OCI-LY1 (cell line): ENCODE measurements around the gene BABAM2.

Experiments
- H2AFZ ChIP-seq: fragments of 200-600 bp; sonication (generic), shearing (Covaris generic); 2 replicates; pipeline ENCODE4 v1.6.0; 2014; ENCODE audit warnings: antibody characterized with exemption, mild to moderate bottlenecking, low read length
- H3F3A ChIP-seq: fragments of 200-600 bp; sonication (generic), shearing (Covaris generic); 2 replicates; pipeline ENCODE4 v1.6.0; 2014; ENCODE audit warnings: mild to moderate bottlenecking, antibody characterized with exemption, low read length, moderate library complexity; ENCODE audit not compliant: insufficient read depth
- H3K27ac ChIP-seq: fragments of 200-600 bp; sonication (generic); 2 replicates; pipeline ENCODE4 v1.5.1; 2014; ENCODE audit warnings: low read length, mixed run types, mild to moderate bottlenecking, low read depth; ENCODE audit not compliant: poor library complexity, severe bottlenecking
- H3K27me3 ChIP-seq: fragments of 200-600 bp; sonication (generic); 2 replicates; pipeline ENCODE4 v1.6.0; 2014; ENCODE audit warnings: antibody characterized with exemption, mild to moderate bottlenecking, low read length, moderate library complexity; ENCODE audit not compliant: insufficient read depth
- H3K36me3 ChIP-seq: fragments of 200-600 bp; sonication (generic); 2 replicates; pipeline ENCODE4 v1.6.1; 2014; ENCODE audit warnings: mild to moderate bottlenecking, antibody characterized with exemption, low read length, moderate library complexity, mixed read lengths; ENCODE audit not compliant: insufficient read depth
- H3K4me1 ChIP-seq: fragments of 200-600 bp; sonication (generic); 2 replicates; pipeline ENCODE4 v1.5.1; 2014; ENCODE audit warnings: mild to moderate bottlenecking, low read length, moderate library complexity; ENCODE audit not compliant: insufficient read depth, severe bottlenecking
- H3K4me2 ChIP-seq: fragments of 200-600 bp; sonication (generic), shearing (Covaris generic); 2 replicates; pipeline ENCODE4 v1.6.1; 2014; ENCODE audit warnings: low read length
- H3K4me3 ChIP-seq: fragments of 200-600 bp; sonication (generic); 2 replicates; pipeline ENCODE4 v1.5.1; 2014; ENCODE audit warnings: low read length, low read depth, mild to moderate bottlenecking, mixed read lengths; ENCODE audit not compliant: poor library complexity, severe bottlenecking
- H3K79me2 ChIP-seq: fragments of 200-600 bp; shearing (Covaris generic); 2 replicates; pipeline ENCODE4 v1.6.1; 2016; ENCODE audit warnings: mixed run types, low read length, mixed read lengths; ENCODE audit not compliant: insufficient read depth
- H3K9ac ChIP-seq: fragments of 200-600 bp; sonication (generic), shearing (Covaris generic); 2 replicates; pipeline ENCODE4 v1.6.1; 2014; ENCODE audit warnings: mild to moderate bottlenecking, low read length, mixed read lengths
- H3K9me2 ChIP-seq: fragments of 200-600 bp; sonication (generic), shearing (Covaris generic); 2 replicates; pipeline ENCODE4 v1.6.1; 2014; ENCODE audit warnings: low read depth, mild to moderate bottlenecking, low read length, mixed read lengths
- H3K9me3 ChIP-seq: fragments of 200-600 bp; shearing (Covaris generic); 2 replicates; pipeline ENCODE4 v1.6.1; 2014; ENCODE audit warnings: low read length, mixed read lengths
- H4K20me1 ChIP-seq: fragments of 200-600 bp; sonication (generic), shearing (Covaris generic); 2 replicates; pipeline ENCODE4 v1.6.0; 2016; ENCODE audit warnings: mild to moderate bottlenecking, low read length; ENCODE audit not compliant: insufficient read depth
- CTCF ChIP-seq: fragments of 200-600 bp; sonication (generic), shearing (Covaris generic); IDR thresholded peaks from 2 replicates; pipeline ENCODE4 v1.5.1; 2017; ENCODE audit warnings: mild to moderate bottlenecking, antibody characterized with exemption, low read length, moderate library complexity, mixed read lengths
- EZH2 ChIP-seq: fragments of 200-600 bp; sonication (generic), shearing (Covaris generic); IDR thresholded peaks from 2 replicates; pipeline ENCODE4 v1.8.0; 2017; ENCODE audit warnings: borderline replicate concordance, mixed run types, mild to moderate bottlenecking, antibody characterized with exemption, low read length, moderate library complexity, mixed read lengths

The BABAM2 gene

GRCh38 chr2:28352104-28352503 is 461.6 kb downstream of the BABAM2 start:
- no peaks in the 10 kb centered on the region for H3K36me3 ChIP-seq
- no peak overlapping the region for H3K4me3 ChIP-seq
- H3K27ac ChIP-seq: no peak overlapping the region
- H2AFZ ChIP-seq: no peak overlapping the region
- H3K27me3 ChIP-seq: no peaks in the 10 kb centered on the region
- H3K9me3 ChIP-seq: no peaks in the 10 kb centered on the region
- no peaks in the 10 kb centered on the region for H3K4me1 ChIP-seq
- H3K9ac ChIP-seq: no peak overlapping the region
- H3K9me2 ChIP-seq: no peaks in the 10 kb centered on the region
- no peak for TF ChIP-seq CTCF
- TF ChIP-seq EZH2: no peak
- H3K79me2 ChIP-seq: no peaks in the 10 kb centered on the region
- no peak overlapping the region for H3K4me2 ChIP-seq
- H3F3A ChIP-seq: no peaks in the 10 kb centered on the region
- H4K20me1 ChIP-seq: no peaks in the 10 kb centered on the region

GRCh38 chr2:28352610-28353195 is 462.2 kb downstream of the BABAM2 start:
- no peaks in the 10 kb centered on the region for H3F3A ChIP-seq
- H3K4me1 ChIP-seq: no peaks in the 10 kb centered on the region
- no peaks in the 10 kb centered on the region for H3K36me3 ChIP-seq
- no peaks in the 10 kb centered on the region for H3K79me2 ChIP-seq
- no peak for TF ChIP-seq CTCF
- TF ChIP-seq EZH2: no peak
- no peak overlapping the region for H3K9ac ChIP-seq
- no peaks in the 10 kb centered on the region for H3K9me2 ChIP-seq
- no peak overlapping the region for H3K4me2 ChIP-seq
- H3K27me3 ChIP-seq: no peaks in the 10 kb centered on the region
- no peaks in the 10 kb centered on the region for H3K9me3 ChIP-seq
- no peak overlapping the region for H3K27ac ChIP-seq
- no peak overlapping the region for H2AFZ ChIP-seq
- no peak overlapping the region for H3K4me3 ChIP-seq
- H4K20me1 ChIP-seq: no peaks in the 10 kb centered on the region

GRCh38 chr2:28354920-28355520 is 464.5 kb downstream of the BABAM2 start:
- H3K4me2 ChIP-seq: no peak overlapping the region
- H4K20me1 ChIP-seq: no peaks in the 10 kb centered on the region
- H2AFZ ChIP-seq: no peak overlapping the region
- H3F3A ChIP-seq: no peaks in the 10 kb centered on the region
- H3K27me3 ChIP-seq: no peaks in the 10 kb centered on the region
- H3K36me3 ChIP-seq: no peaks in the 10 kb centered on the region
- no peak overlapping the region for H3K4me3 ChIP-seq
- TF ChIP-seq EZH2 (no peak), CTCF (no peak)
- no peak overlapping the region for H3K27ac ChIP-seq
- no peaks in the 10 kb centered on the region for H3K9me3 ChIP-seq
- H3K79me2 ChIP-seq: no peaks in the 10 kb centered on the region
- H3K4me1 ChIP-seq: no peaks in the 10 kb centered on the region
- no peaks in the 10 kb centered on the region for H3K9me2 ChIP-seq
- H3K9ac ChIP-seq: no peak overlapping the region
